K562 (cell line): ENCODE measurements around the gene ZMIZ1. TPM values are rescaled to one million over a fixed set of nuclear protein-coding genes. Genes with fewer than 3 reads are reported as not detected.

Experiments used
- BHLHE40 ChIP-seq: IDR thresholded peaks from 2 replicates; pipeline ENCODE4 v1.6.1; 2011; ENCODE audit warnings: low read length, improper control_type of control experiment
- CAMTA2 ChIP-seq: fragments of 250-450 bp; sonication (Bioruptor Pico); conservative IDR thresholded peaks from 2 replicates; pipeline ENCODE4 v1.5.1; 2022
- ESRRA ChIP-seq: fragments of 450-650 bp; IDR thresholded peaks from 2 replicates; pipeline ENCODE4 v1.6.1; 2014; ENCODE audit warnings: low read depth, mild to moderate bottlenecking, moderate library complexity, borderline replicate concordance
- FOXJ3 ChIP-seq: sonication (generic); formaldehyde crosslinking; IDR thresholded peaks from 2 replicates; pipeline ENCODE4 v1.4.0; 2020; ENCODE audit warnings: mild to moderate bottlenecking, missing genetic modification reagents
- GTF2A2 ChIP-seq: IDR thresholded peaks from 2 replicates; pipeline ENCODE4 v1.6.1; 2016; ENCODE audit warnings: mild to moderate bottlenecking, missing genetic modification characterization, missing compliant biosample characterization
- HDGF ChIP-seq: fragments of 450-650 bp; IDR thresholded peaks from 2 replicates; pipeline ENCODE4 v1.6.1; 2016
- HMBOX1 ChIP-seq: sonication (generic); IDR thresholded peaks from 2 replicates; pipeline ENCODE4 v1.6.1; 2016
- HMG20B ChIP-seq: fragments of 250-450 bp; sonication (Bioruptor Pico); IDR thresholded peaks from 2 replicates; pipeline ENCODE4 v1.5.0; 2021; ENCODE audit warnings: mild to moderate bottlenecking
- LEF1 ChIP-seq: fragments of 450-650 bp; IDR thresholded peaks from 2 replicates; pipeline ENCODE4 v1.6.1; 2016; ENCODE audit warnings: mild to moderate bottlenecking
- PHB ChIP-seq: fragments of 250-450 bp; sonication (Bioruptor Pico); IDR thresholded peaks from 2 replicates; pipeline ENCODE4 v1.5.0; 2021
- PKNOX1 ChIP-seq: fragments of 450-650 bp; IDR thresholded peaks from 2 replicates; pipeline ENCODE4 v1.6.1; 2016
- RFX1 ChIP-seq: fragments of 450-650 bp; IDR thresholded peaks from 2 replicates; pipeline ENCODE4 v1.6.1; 2016; ENCODE audit warnings: mild to moderate bottlenecking, moderate library complexity
- SIX5 ChIP-seq, 2 experiments: IDR thresholded peaks; 2 replicates each; pipeline ENCODE4 v1.6.1; 2011; ENCODE audit warnings: low read length in 2 of 2, borderline replicate concordance in 1 of 2, low read depth in 1 of 2, mild to moderate bottlenecking in 1 of 2, moderate library complexity in 1 of 2; ENCODE audit not compliant: insufficient read depth in 1 of 2
- TCF3 ChIP-seq: sonication (generic); formaldehyde crosslinking; IDR thresholded peaks from 2 replicates; pipeline ENCODE4 v1.4.0; 2020; ENCODE audit warnings: mild to moderate bottlenecking, missing genetic modification reagents
- USF2 ChIP-seq: sonication (generic); formaldehyde crosslinking; IDR thresholded peaks from 2 replicates; pipeline ENCODE4 v1.5.0; 2020; ENCODE audit warnings: missing genetic modification reagents
- ZBTB34 ChIP-seq: fragments of 250-450 bp; sonication (Bioruptor Pico); IDR thresholded peaks from 2 replicates; pipeline ENCODE4 v1.8.0; 2021; ENCODE audit warnings: mild to moderate bottlenecking, moderate library complexity
- polyA plus RNA-seq, 8 experiments: library from polyadenylated mRNA; depleted of rRNA in 4 of 8; stranded (reverse) in 5 of 8; unstranded in 3 of 8; fragments of >200 nt; fragmentation: Nextera tagmentation in 2 of 8; fragmentation: Illumina TruSeq in 1 of 8; extraction: Ambion mirVana in 2 of 8; extraction: Trizol in 1 of 8; gene quantifications; 2 replicates each; pipeline versions ENCODE4 v1.2.1 to v1.2.3, GENCODE V29; 2011 to 2014; ENCODE audit warnings: inconsistent platforms in 1 of 8, missing spikeins in 1 of 8
- total RNA-seq, 7 experiments: library from RNA; depleted of rRNA in 6 of 7; stranded (reverse); fragments of >200 nt in 6 of 7; fragmentation: Illumina TruSeq in 2 of 7; extraction: Trizol in 2 of 7; gene quantifications; 2 replicates each; pipeline versions ENCODE4 v1.2.1 to v1.2.3, GENCODE V29; 2011 to 2021; ENCODE audit warnings: low replicate concordance in 1 of 7
- TF ChIP-seq, protein P1 (sequence below), 2 experiments: fragments of 450-650 bp in 1 of 2; IDR thresholded peaks; 2 replicates each; pipeline ENCODE4 v1.6.1; 2011 to 2017; ENCODE audit warnings: low read depth in 2 of 2, antibody characterized with exemption in 1 of 2, borderline replicate concordance in 1 of 2, low read length in 1 of 2, mild to moderate bottlenecking in 1 of 2, mixed read lengths in 1 of 2; ENCODE audit not compliant: control insufficient read depth in 1 of 2

Gene ZMIZ1
- total and polyA plus RNA-seq, 9 of the 15 experiments (the other 6 are each of a cell fraction or from before 2014, with no cell fraction given) = 1.0 to 37.3 (median 4.3) TPM

GRCh38 chr10:79182781-79183467 is 114.2 kb downstream of the ZMIZ1 start (continued):
- TF ChIP-seq, protein P1, sequence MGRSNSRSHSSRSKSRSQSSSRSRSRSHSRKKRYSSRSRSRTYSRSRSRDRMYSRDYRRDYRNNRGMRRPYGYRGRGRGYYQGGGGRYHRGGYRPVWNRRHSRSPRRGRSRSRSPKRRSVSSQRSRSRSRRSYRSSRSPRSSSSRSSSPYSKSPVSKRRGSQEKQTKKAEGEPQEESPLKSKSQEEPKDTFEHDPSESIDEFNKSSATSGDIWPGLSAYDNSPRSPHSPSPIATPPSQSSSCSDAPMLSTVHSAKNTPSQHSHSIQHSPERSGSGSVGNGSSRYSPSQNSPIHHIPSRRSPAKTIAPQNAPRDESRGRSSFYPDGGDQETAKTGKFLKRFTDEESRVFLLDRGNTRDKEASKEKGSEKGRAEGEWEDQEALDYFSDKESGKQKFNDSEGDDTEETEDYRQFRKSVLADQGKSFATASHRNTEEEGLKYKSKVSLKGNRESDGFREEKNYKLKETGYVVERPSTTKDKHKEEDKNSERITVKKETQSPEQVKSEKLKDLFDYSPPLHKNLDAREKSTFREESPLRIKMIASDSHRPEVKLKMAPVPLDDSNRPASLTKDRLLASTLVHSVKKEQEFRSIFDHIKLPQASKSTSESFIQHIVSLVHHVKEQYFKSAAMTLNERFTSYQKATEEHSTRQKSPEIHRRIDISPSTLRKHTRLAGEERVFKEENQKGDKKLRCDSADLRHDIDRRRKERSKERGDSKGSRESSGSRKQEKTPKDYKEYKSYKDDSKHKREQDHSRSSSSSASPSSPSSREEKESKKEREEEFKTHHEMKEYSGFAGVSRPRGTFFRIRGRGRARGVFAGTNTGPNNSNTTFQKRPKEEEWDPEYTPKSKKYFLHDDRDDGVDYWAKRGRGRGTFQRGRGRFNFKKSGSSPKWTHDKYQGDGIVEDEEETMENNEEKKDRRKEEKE (IDR thresholded peaks at IDR 0.05; ENCODE audit: borderline replicate concordance in 1 of 2, control insufficient read depth in 1 of 2, low read depth in 2 of 2, low read length in 1 of 2) = no peak
- TF ChIP-seq LEF1 = peak; percentile 47; the same call in 1 of the 2 replicates
- no peak for TF ChIP-seq ZBTB34 (CRISPR knock-in tag)
- TF ChIP-seq TCF3 (CRISPR knock-in tag) = peak; percentile 55
- TF ChIP-seq RFX1 = peak; percentile 48
- no peak for TF ChIP-seq SIX5 (IDR thresholded peaks at IDR 0.05; ENCODE audit: borderline replicate concordance in 1 of 2, insufficient read depth in 1 of 2, low read depth in 1 of 2, low read length in 2 of 2)
- TF ChIP-seq HDGF = 0 out of 2 replicates have a peak, but pooled peaks have one; percentile 8
- TF ChIP-seq GTF2A2 (tag) = no peak
- TF ChIP-seq PHB (CRISPR knock-in tag) = 0 out of 2 replicates have a peak, but pooled peaks have one; percentile 20
- TF ChIP-seq ESRRA = 0 out of 2 replicates have a peak, but pooled peaks have one; percentile 52
- TF ChIP-seq PKNOX1 = peak; percentile 91
- no peak for TF ChIP-seq HMG20B (CRISPR knock-in tag)
- TF ChIP-seq BHLHE40 = peak; percentile 82
- TF ChIP-seq FOXJ3 = no peak
- peak; percentile 48; the same call in 1 of the 2 replicates for TF ChIP-seq HMBOX1
- TF ChIP-seq CAMTA2 (CRISPR knock-in tag) = 0 out of 2 replicates have a peak, but pooled peaks have one; percentile 53
- TF ChIP-seq USF2 (CRISPR knock-in tag) = no peak
